Left colon (tissue), 2 donors: Measurements from ENCODE around the gene ZNF609. TPM values are rescaled to one million over a fixed set of nuclear protein-coding genes. Genes with fewer than 3 reads are reported as not detected.

Experiments used
- ATAC-seq: fragments of 200-7000 bp; cut with Tn5 transposase; one replicate; pipeline ENCODE4 v1.9.1; 2020; ENCODE audit warnings: mild to moderate bottlenecking, moderate library complexity
- DNase-seq, 2 donors: peaks; one replicate each; pipeline ENCODE4 v3.0.0-alpha.2; 2020
- intact Hi-C, 2 donors: fragments of 100-400 bp; cut with DNase I in 1 of 2; cut with micrococcal nuclease in 1 of 2; formaldehyde crosslinking; loops; one replicate each; pipeline versions ENCODE4 v1.11.2 to v1.14.0; 2022; cut with DNase I, micrococcal nuclease
- total RNA-seq, 2 donors: library from RNA; stranded (reverse); fragmentation: NEBNext Ultra II Directional; extraction: Animal tissue kit (Norgen Biotek cat#: 25700); gene quantifications; one replicate each; pipeline ENCODE4 v1.2.1, GENCODE V29; 2021
- donor health status: DM: no; HTN: no; CAD: no.
- donor health status: DM: yes; HTN: yes; CAD: no.

The ZNF609 gene
- total RNA-seq, 2 donors from 2014 or later: 26.3 to 35.3 TPM

GRCh38 chr15:64525828-64526530, 65.6 kb downstream of the ZNF609 start:
- no peak for ATAC-seq

GRCh38 chr15:64527263-64527984, 67.0 kb downstream of the ZNF609 start:
- intact Hi-C loops: no loop called here
- DNase-seq: no peak
- no peak for ATAC-seq

More at GRCh38 chr15:64525828-64526530, 65.6 kb downstream of the ZNF609 start:
- intact Hi-C loops: no loop called here
- no peak for DNase-seq

GRCh38 chr15:64528871-64529270, 68.5 kb downstream of the ZNF609 start:
- ATAC-seq (no peak), DNase-seq (no peak)
- intact Hi-C loops: no loop called here

GRCh38 chr15:64530472-64530871, 70.1 kb downstream of the ZNF609 start:
- no peak for ATAC-seq
- no peak for DNase-seq
- intact Hi-C loops: no loop called here

- DNase-seq (no peak), ATAC-seq (no peak)
- intact Hi-C loops: no loop called here
Observed at GRCh38 chr15:64530918-64531317, 70.5 kb downstream of the ZNF609 start.

GRCh38 chr15:64532521-64533315, 72.3 kb downstream of the ZNF609 start:
- ATAC-seq: no peak
- intact Hi-C loops: no loop called here

GRCh38 chr15:64535460-64536243, 75.3 kb downstream of the ZNF609 start:
- DNase-seq (no peak), ATAC-seq (peak; percentile 48)
- intact Hi-C loops: no loop called here

More at GRCh38 chr15:64532521-64533315, 72.3 kb downstream of the ZNF609 start:
- no peak for DNase-seq

- intact Hi-C loops: no loop called here
- ATAC-seq (peak; percentile 84), DNase-seq (no peak)
Observed at GRCh38 chr15:64536244-64536836, 76.0 kb downstream of the ZNF609 start.

GRCh38 chr15:64542091-64542490, 81.7 kb downstream of the ZNF609 start:
- ATAC-seq (no peak), DNase-seq (no peak)
- intact Hi-C loops: no loop called here

- DNase-seq: no peak
- no peak for ATAC-seq
- intact Hi-C loops: no loop called here
Observed at GRCh38 chr15:64544450-64544849, 84.1 kb downstream of the ZNF609 start.

- intact Hi-C loops: no loop called here
- DNase-seq: no peak
- ATAC-seq: no peak
Observed at GRCh38 chr15:64547275-64547674, 86.9 kb downstream of the ZNF609 start.

GRCh38 chr15:64548235-64548634, 87.9 kb downstream of the ZNF609 start:
- DNase-seq (no peak), ATAC-seq (no peak)
- intact Hi-C loops: no loop called here

GRCh38 chr15:64549860-64550259, 89.5 kb downstream of the ZNF609 start:
- DNase-seq: no peak
- intact Hi-C loops: no loop called here
- no peak for ATAC-seq

GRCh38 chr15:64552281-64552948, 92.0 kb downstream of the ZNF609 start:
- no peak for ATAC-seq
- intact Hi-C loops: no loop called here
- DNase-seq: no peak

- no peak for DNase-seq
- peak; percentile 73 for ATAC-seq
- intact Hi-C loops: no loop called here
Observed at GRCh38 chr15:64558460-64559179, 98.2 kb downstream of the ZNF609 start.

GRCh38 chr15:64559243-64559642, 98.9 kb downstream of the ZNF609 start:
- DNase-seq (no peak), ATAC-seq (no peak)
- intact Hi-C loops: no loop called here

- ATAC-seq: no peak
- intact Hi-C loops: no loop called here
- DNase-seq: no peak
Observed at GRCh38 chr15:64560501-64560900, 100.1 kb downstream of the ZNF609 start.
